ENCODE results near the gene NDUFV1. TPM values are rescaled to one million over a fixed set of nuclear protein-coding genes. Genes with fewer than 3 reads are reported as not detected.
"Not testable (repeated sequence)": the region's sequence is repeated elsewhere in the genome, so short reads cannot be mapped to it uniquely, and the experiment has no call there.

NDUFV1 gene
- total RNA-seq, 1 donor from 2014 or later: 126 TPM

- intact Hi-C loops (cut with DNase I): loop anchor here (1.0 kb wide), 1 partner anchor 42 kb away; no protein-coding TSS in a partner anchor
- peak; percentile 1 for ATAC-seq
- DNase-seq (ENCODE audit: low spot score): no peak
Measured at GRCh38 chr11:67584881-67585873, 21.6 kb upstream of the NDUFV1 start.

- ATAC-seq: no peak
- intact Hi-C loops (cut with DNase I): loop anchor here (1.0 kb wide), 1 partner anchor 41 kb away; no protein-coding TSS in a partner anchor
- DNase-seq (ENCODE audit: low spot score): no peak
Measured at GRCh38 chr11:67585911-67586310, 20.8 kb upstream of the NDUFV1 start.

GRCh38 chr11:67586568-67587250 is 20.0 kb upstream of the NDUFV1 start:
- ATAC-seq (no peak), DNase-seq (ENCODE audit: low spot score) (no peak)
- intact Hi-C loops (cut with DNase I): no loop called here

DNA sequence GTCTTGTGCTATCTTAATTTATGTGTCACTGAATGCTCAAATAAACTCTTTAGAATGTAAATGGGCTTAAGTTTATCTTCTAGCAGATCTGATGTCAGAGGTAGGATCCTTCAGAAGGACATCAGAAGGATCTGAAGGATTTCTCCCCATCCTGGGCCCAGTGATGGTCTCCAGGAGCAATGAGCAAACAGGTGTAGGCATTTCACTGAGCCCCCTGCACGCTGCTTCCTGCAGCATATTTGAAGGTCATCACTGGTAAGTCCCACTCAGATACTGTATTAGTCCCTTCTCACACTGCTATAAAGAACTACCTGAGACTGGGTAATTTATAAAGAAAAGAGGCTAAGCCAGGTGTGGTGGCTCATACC is 18.6 kb upstream of the NDUFV1 start:
- intact Hi-C loops (cut with DNase I): no loop called here
- ATAC-seq (no peak), DNase-seq (ENCODE audit: low spot score) (no peak)

DNA sequence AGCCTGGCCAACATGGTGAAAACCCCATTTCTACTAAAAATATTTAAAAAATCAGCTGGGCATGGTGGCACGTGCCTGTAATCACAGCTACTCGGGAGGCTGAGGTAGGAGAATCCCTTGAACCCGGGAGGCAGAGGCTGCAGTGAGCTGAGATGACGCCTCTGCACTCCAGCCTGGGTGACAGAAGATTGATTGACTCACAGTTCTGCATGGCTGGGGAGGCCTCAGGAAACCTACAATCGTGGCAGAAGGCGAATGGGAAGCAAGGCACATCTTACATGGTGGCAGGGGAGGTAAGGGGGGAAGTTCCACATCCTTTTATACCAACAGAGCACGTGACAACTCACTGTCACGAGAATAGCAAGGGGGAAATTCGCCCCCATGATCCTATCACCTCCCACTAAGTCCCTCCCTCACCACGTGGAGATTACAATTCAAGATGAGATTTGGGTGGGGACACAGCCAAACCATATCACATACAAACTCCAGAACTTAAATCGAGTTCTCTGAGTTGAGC is 17.8 kb upstream of the NDUFV1 start:
- DNase-seq (ENCODE audit: low spot score); intact Hi-C loops (cut with DNase I); ATAC-seq: not testable (repeated sequence)

- intact Hi-C loops (cut with DNase I): no loop called here
- ATAC-seq (no peak), DNase-seq (ENCODE audit: low spot score) (no peak)
Measured at GRCh38 chr11:67592880-67593564, 13.7 kb upstream of the NDUFV1 start.

GRCh38 chr11:67593565-67593905 is 13.2 kb upstream of the NDUFV1 start:
- DNase-seq (ENCODE audit: low spot score) (no peak), ATAC-seq (no peak)
- intact Hi-C loops (cut with DNase I): no loop called here

DNA sequence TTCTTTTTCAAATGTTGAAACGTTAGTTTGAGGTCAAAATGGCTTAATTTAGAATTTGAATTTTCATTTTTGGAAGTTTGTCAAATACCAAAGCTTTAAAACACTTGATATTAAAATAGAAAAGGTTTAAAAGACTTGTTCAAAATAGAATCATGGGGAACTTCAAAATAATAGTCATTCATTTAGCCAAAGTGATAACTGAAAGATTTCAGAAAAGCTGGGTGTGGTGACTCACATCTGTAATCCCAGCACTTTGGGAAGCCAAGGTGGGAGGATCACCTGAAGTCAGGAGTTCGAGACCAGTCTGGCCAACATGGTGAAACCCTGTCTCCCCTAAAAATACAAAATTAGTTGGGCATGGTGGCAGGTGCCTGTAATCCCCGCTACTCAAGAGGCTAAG is 12.3 kb upstream of the NDUFV1 start:
- intact Hi-C loops (cut with DNase I): no loop called here
- no peak for DNase-seq (ENCODE audit: low spot score)
- ATAC-seq: no peak

GRCh38 chr11:67596753-67597300 is 9.9 kb upstream of the NDUFV1 start:
- intact Hi-C loops (cut with DNase I): no loop called here
- DNase-seq (ENCODE audit: low spot score) (no peak), ATAC-seq (no peak)

DNA sequence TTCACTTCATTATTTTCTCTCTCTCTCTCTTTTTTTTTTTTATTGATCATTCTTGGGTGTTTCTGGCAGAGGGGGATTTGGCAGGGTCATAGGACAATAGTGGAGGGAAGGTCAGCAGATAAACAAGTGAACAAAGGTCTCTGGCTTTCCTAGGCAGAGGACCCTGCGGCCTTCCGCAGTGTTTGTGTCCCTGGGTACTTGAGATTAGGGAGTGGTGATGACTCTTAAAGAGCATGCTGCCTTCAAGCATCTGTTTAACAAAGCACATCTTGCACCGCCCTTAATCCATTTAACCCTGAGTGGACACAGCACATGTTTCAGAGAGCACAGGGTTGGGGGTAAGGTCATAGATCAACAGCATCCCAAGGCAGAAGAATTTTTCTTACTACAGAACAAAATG is 9.3 kb upstream of the NDUFV1 start:
- ATAC-seq; DNase-seq (ENCODE audit: low spot score); intact Hi-C loops (cut with DNase I): not testable (repeated sequence)

DNA sequence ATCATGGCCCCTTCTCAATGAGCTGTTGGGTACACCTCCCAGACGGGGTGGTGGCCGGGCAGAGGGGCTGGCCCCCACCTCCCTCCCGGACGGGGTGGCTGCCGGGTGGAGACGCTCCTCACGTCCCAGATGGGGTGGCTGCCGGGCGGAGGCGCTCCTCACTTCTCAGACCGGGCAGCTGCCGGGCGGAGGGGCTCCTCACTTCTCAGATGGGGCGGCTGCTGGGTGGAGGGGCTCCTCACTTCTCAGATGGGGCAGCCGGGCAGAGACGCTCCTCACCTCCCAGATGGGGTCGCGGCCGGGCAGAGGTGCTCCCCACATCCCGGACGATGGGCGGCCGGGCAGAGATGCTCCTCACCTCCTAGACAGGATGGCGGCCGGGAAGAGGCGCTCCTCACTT is 8.8 kb upstream of the NDUFV1 start:
- peak; percentile 48 for DNase-seq (ENCODE audit: low spot score)
- intact Hi-C loops (cut with DNase I); ATAC-seq: not testable (repeated sequence)

DNA sequence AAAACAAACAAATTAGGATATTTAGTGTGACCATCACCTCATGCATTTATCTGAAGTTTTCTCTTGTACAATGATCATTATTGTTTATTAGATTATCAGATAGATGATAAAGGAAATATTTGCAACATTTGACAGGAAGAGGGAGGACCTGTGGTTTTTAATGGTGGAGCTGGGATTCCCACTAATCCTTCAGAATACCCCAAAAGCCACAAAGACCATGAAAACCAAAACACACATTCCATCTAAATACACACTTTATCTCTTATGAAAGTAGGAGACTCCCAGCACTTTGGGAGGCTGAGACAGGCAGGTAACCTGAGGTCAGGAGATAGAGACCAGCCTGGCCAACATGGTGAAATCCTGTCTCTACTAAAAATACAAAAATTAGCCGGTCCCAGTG is 7.6 kb upstream of the NDUFV1 start:
- ATAC-seq (no peak), DNase-seq (ENCODE audit: low spot score) (no peak)
- intact Hi-C loops (cut with DNase I): no loop called here

GRCh38 chr11:67600324-67601029 is 6.3 kb upstream of the NDUFV1 start:
- no peak for ATAC-seq
- intact Hi-C loops (cut with DNase I): no loop called here

DNA sequence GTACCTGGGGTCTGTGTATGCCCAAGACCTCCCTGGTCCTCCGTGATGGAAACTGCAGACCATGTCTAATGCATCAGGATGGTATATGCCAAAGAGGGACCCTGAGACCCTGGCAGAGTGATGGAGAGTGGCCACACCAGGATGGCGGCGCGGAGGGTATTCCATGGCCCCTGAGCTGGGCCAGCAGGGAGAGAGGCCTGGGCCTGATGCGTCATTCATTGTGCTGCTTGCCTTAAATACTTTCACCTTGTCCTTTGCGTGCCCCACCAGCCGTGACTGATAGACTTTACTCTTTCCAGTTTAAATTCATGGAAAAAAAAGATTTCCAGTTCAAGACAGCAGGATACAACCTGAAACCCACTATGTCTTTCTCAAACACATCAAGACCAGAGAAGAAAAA is 5.6 kb upstream of the NDUFV1 start:
- DNase-seq (ENCODE audit: low spot score) (no peak), ATAC-seq (no peak)
- intact Hi-C loops (cut with DNase I): no loop called here

More at GRCh38 chr11:67600324-67601029, 6.3 kb upstream of the NDUFV1 start:
- peak; percentile 39 for DNase-seq (ENCODE audit: low spot score)

- ATAC-seq; intact Hi-C loops (cut with DNase I); DNase-seq (ENCODE audit: low spot score): not testable (repeated sequence)
Measured at GRCh38 chr11:67604119-67604518, 2.6 kb upstream of the NDUFV1 start.

DNA sequence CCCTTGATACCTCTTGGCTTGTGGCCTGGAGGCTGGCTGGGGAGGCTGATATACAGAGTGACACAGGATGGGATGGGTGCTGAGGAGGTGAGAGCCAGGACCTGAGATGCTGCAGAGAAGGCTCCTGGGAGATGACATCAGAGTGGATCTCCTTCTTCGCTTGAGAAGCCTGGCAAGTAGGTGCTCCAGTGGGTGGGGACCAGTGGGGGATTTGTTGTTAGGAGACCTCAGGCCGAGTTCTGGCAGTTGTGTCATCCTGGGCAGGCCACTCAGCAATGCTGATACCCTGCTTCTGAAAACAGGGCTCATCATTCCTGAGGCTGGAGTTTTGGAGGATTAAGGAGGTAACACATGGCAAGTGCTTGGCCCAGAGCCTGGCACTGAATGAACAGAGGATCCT is 1.9 kb upstream of the NDUFV1 start:
- intact Hi-C loops (cut with DNase I): no loop called here
- DNase-seq (ENCODE audit: low spot score) (no peak), ATAC-seq (no peak)

- intact Hi-C loops (cut with DNase I): no loop called here
- ATAC-seq (no peak), DNase-seq (ENCODE audit: low spot score) (no peak)
Measured at GRCh38 chr11:67605231-67606011, 1.3 kb upstream of the NDUFV1 start.

DNA sequence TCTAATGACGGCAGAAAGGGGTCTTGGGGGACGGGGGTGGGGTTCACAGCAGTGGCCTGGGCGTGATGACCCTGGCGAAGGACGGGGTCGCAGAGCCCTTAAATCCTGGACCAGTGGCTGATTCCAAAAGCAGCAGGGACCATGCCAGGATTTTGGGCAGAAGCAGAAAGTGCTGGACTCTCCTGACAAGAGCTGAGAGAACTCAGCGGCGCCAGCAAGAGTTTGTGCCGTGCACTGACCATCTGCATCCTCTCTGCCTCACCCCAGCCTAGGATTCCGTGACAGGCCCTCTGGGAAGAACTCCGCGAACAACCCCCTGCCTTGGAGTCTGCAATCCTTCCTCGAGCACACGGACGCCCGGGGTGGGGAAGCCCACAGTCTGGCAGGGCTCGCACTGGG is 644 bp upstream of the NDUFV1 start:
- peak; percentile 62 for DNase-seq (ENCODE audit: low spot score)
- intact Hi-C loops (cut with DNase I): no loop called here
- peak; percentile 41 for ATAC-seq
